Measurements from ENCODE around the gene BBS10. TPM values are rescaled to one million over a fixed set of nuclear protein-coding genes. Genes with fewer than 3 reads are reported as not detected.

The BBS10 gene
- total RNA-seq, 1 experiment from 2014 or later: 8.4 TPM

- no peak overlapping the region for H3K27ac ChIP-seq
- no TSS peak for BruUV-seq (replicated peaks)
- no peaks in the 10 kb centered on the region for H3K9me2 ChIP-seq (ENCODE audit: insufficient read depth)
- ChIA-PET CTCF (no interaction called here), POLR2A (ENCODE audit: unreplicated experiment) (no interaction called here)
- H3K4me1 ChIP-seq (replicated peaks; ENCODE audit: insufficient read depth): 0 out of 2 replicates have a peak, but pooled peaks cover 6% of the 10 kb centered on the region
- no peak overlapping the region for H3K4me3 ChIP-seq
- no peak overlapping the region for H2AFZ ChIP-seq
- no peak for TF ChIP-seq CTCF (conservative IDR thresholded peaks at IDR 0.05)
- TF ChIP-seq EZH2 (IDR thresholded peaks at IDR 0.05; ENCODE audit: low read depth): no peak
- DNase-seq: no peak
- no peaks in the 10 kb centered on the region for H3K36me3 ChIP-seq (ENCODE audit: low read depth)
- H3K9me3 ChIP-seq (ENCODE audit: insufficient read depth, low read depth): no peaks in the 10 kb centered on the region
- peaks cover 3% of the 10 kb centered on the region; the same call in 1 of the 2 replicates for H3F3A ChIP-seq (ENCODE audit: insufficient read depth, low read depth)
- no peaks in the 10 kb centered on the region for H3K79me2 ChIP-seq (ENCODE audit: low read depth)
- no peaks in the 10 kb centered on the region for H3K27me3 ChIP-seq (ENCODE audit: insufficient read depth, low read depth)
- H3K4me2 ChIP-seq: no peak overlapping the region
- intact Hi-C loops (cut with micrococcal nuclease; ENCODE audit: unreplicated experiment): no loop called here
- H4K20me1 ChIP-seq (ENCODE audit: insufficient read depth): no peaks in the 10 kb centered on the region
Measured at GRCh38 chr12:76312315-76312714, 35.9 kb downstream of the BBS10 start.

DNA sequence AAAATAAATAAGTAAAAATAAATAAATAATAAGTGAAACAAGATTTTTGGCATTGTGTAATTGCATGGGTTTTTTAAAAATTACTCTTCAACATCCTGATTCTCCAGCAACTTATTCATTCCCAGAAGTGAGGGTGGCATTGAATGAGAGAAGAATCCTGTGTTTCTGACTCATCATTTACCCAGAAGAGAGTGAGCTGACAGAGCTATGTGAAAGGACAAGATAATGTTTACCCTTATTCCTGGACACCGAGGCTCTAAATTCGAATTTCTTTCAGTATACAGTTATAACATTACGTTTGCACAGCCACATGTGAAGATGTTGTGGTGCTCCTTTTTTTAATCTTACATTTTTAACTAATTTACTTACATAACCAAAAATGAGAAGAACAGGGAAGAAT, 36.4 kb downstream of the BBS10 start:
- CTCF ChIA-PET: no interaction called here
- no peak overlapping the region for H3K4me2 ChIP-seq
- no peaks in the 10 kb centered on the region for H3K27me3 ChIP-seq (ENCODE audit: insufficient read depth, low read depth)
- H3K9me2 ChIP-seq (ENCODE audit: insufficient read depth): no peaks in the 10 kb centered on the region
- no peak for DNase-seq
- H3K79me2 ChIP-seq (ENCODE audit: low read depth): no peaks in the 10 kb centered on the region
- H3K9me3 ChIP-seq (ENCODE audit: insufficient read depth, low read depth): no peaks in the 10 kb centered on the region
- H3K36me3 ChIP-seq (ENCODE audit: low read depth): no peaks in the 10 kb centered on the region
- H4K20me1 ChIP-seq (ENCODE audit: insufficient read depth): no peaks in the 10 kb centered on the region
- H2AFZ ChIP-seq: no peak overlapping the region
- peaks cover 4% of the 10 kb centered on the region; the same call in 1 of the 2 replicates for H3F3A ChIP-seq (ENCODE audit: insufficient read depth, low read depth)
- POLR2A ChIA-PET (ENCODE audit: unreplicated experiment): no interaction called here
- peaks cover 9% of the 10 kb centered on the region; the same call in 1 of the 2 replicates for H3K4me1 ChIP-seq (replicated peaks; ENCODE audit: insufficient read depth)
- H3K27ac ChIP-seq: no peak overlapping the region
- intact Hi-C loops (cut with micrococcal nuclease; ENCODE audit: unreplicated experiment): no loop called here
- BruUV-seq (replicated peaks): no TSS peak
- TF ChIP-seq CTCF (conservative IDR thresholded peaks at IDR 0.05): no peak
- no peak for TF ChIP-seq EZH2 (IDR thresholded peaks at IDR 0.05; ENCODE audit: low read depth)
- H3K4me3 ChIP-seq: no peak overlapping the region

GRCh38 chr12:76310110-76310509, 38.1 kb downstream of the BBS10 start:
- intact Hi-C loops (cut with micrococcal nuclease; ENCODE audit: unreplicated experiment): no loop called here
- H3K4me1 ChIP-seq (replicated peaks; ENCODE audit: insufficient read depth): peaks cover 10% of the 10 kb centered on the region; the same call in 1 of the 2 replicates
- H3K9me3 ChIP-seq (ENCODE audit: insufficient read depth, low read depth): no peaks in the 10 kb centered on the region
- TF ChIP-seq EZH2 (IDR thresholded peaks at IDR 0.05; ENCODE audit: low read depth) (no peak), CTCF (conservative IDR thresholded peaks at IDR 0.05) (no peak)
- H3K4me3 ChIP-seq: no peak overlapping the region
- no peaks in the 10 kb centered on the region for H4K20me1 ChIP-seq (ENCODE audit: insufficient read depth)
- no peaks in the 10 kb centered on the region for H3K9me2 ChIP-seq (ENCODE audit: insufficient read depth)
- no TSS peak for BruUV-seq (replicated peaks)
- POLR2A ChIA-PET (ENCODE audit: unreplicated experiment): interaction anchor here (0.8 kb wide), 1 partner anchor 17 kb away, joined by 5 read pairs; no protein-coding TSS in a partner anchor
- no peak overlapping the region for H3K4me2 ChIP-seq
- peaks cover 4% of the 10 kb centered on the region; the same call in 1 of the 2 replicates for H3F3A ChIP-seq (ENCODE audit: insufficient read depth, low read depth)
- DNase-seq: peak; percentile 18 to 52
- H3K27me3 ChIP-seq (ENCODE audit: insufficient read depth, low read depth): no peaks in the 10 kb centered on the region
- H3K27ac ChIP-seq: no peak overlapping the region
- no peak overlapping the region; the same call in 1 of the 2 replicates for H2AFZ ChIP-seq
- CTCF ChIA-PET: no interaction called here
- no peaks in the 10 kb centered on the region for H3K36me3 ChIP-seq (ENCODE audit: low read depth)
- H3K79me2 ChIP-seq (ENCODE audit: low read depth): no peaks in the 10 kb centered on the region
